ENCODE measurements around the gene CDO1. TPM values are rescaled to one million over a fixed set of nuclear protein-coding genes. Genes with fewer than 3 reads are reported as not detected.

The CDO1 gene
- polyA plus RNA-seq, 1 donor (not counting 4 experiments of a cell fraction or from before 2014, with no cell fraction given) = not detected

- Histone ChIP-seq H3K4me2 (ENCODE audit: control insufficient read depth, extremely low read depth, insufficient read depth, low read depth, low read length) (no peak overlapping the region), H3K9me3 (ENCODE audit: control insufficient read depth, low read depth, low read length) (no peaks in the 10 kb centered on the region), H3K4me3 (ENCODE audit: control insufficient read depth in 2 of 3, extremely low read depth in 1 of 3, insufficient read depth in 2 of 3, low read depth in 1 of 3, low read length in 3 of 3) (no peak overlapping the region), H3K27me3 (ENCODE audit: control insufficient read depth, extremely low read depth, insufficient read depth, low read length) (no peaks in the 10 kb centered on the region), H2AFZ (ENCODE audit: control insufficient read depth, low read length) (no peak overlapping the region), H3K9ac (ENCODE audit: control insufficient read depth, extremely low read depth, insufficient read depth, low read length) (no peak overlapping the region), H3K79me2 (ENCODE audit: control insufficient read depth, insufficient read depth, low read length) (no peaks in the 10 kb centered on the region), H3K27ac (ENCODE audit: control insufficient read depth, insufficient read depth, low read length) (no peak overlapping the region), H3K4me1 (ENCODE audit: control insufficient read depth, extremely low read depth, insufficient read depth, low read length) (no peaks in the 10 kb centered on the region), H3K9me1 (ENCODE audit: control insufficient read depth, extremely low read depth, insufficient read depth, low read length) (no peaks in the 10 kb centered on the region), H4K20me1 (ENCODE audit: control insufficient read depth, extremely low read depth, insufficient read depth, low read length) (no peaks in the 10 kb centered on the region), H3K36me3 (ENCODE audit: control insufficient read depth in 2 of 2, extremely low read depth in 1 of 2, insufficient read depth in 2 of 2, low read length in 2 of 2) (no peaks in the 10 kb centered on the region)
- FAIRE-seq (no peak), DNase-seq (ENCODE audit: low read depth, low spot score) (no peak)
- TF ChIP-seq CTCF (optimal IDR thresholded peaks at IDR 0.05 in 1 of 3, IDR thresholded peaks at IDR 0.05 in 1 of 3, conservative IDR thresholded peaks at IDR 0.05 in 1 of 3; ENCODE audit: extremely low read depth in 1 of 3, insufficient read depth in 2 of 3, low read length in 3 of 3) = no peak
- TF ChIP-seq EZH2 (IDR thresholded peaks at IDR 0.05; ENCODE audit: low read length) = no peak
- dilution Hi-C loops (cut with MboI; ENCODE audit: extremely low pct_ligation_motif_present, low sequenced_read_pairs) = no loop called here
These were observed 9.3 kb downstream of the CDO1 start for GRCh38 chr5:115806986-115807653.

- no peaks in the 10 kb centered on the region for H3K79me2 ChIP-seq (ENCODE audit: control insufficient read depth, insufficient read depth, low read length)
- FAIRE-seq (no peak), DNase-seq (ENCODE audit: low read depth, low spot score) (no peak)
- H3K4me1 ChIP-seq (ENCODE audit: control insufficient read depth, extremely low read depth, insufficient read depth, low read length) = no peaks in the 10 kb centered on the region
- dilution Hi-C loops (cut with MboI; ENCODE audit: extremely low pct_ligation_motif_present, low sequenced_read_pairs) = no loop called here
- no peaks in the 10 kb centered on the region for H3K9me3 ChIP-seq (ENCODE audit: control insufficient read depth, low read depth, low read length)
- H3K27me3 ChIP-seq (ENCODE audit: control insufficient read depth, extremely low read depth, insufficient read depth, low read length) = no peaks in the 10 kb centered on the region
- TF ChIP-seq EZH2 (IDR thresholded peaks at IDR 0.05; ENCODE audit: low read length) (no peak), CTCF (optimal IDR thresholded peaks at IDR 0.05 in 1 of 3, IDR thresholded peaks at IDR 0.05 in 1 of 3, conservative IDR thresholded peaks at IDR 0.05 in 1 of 3; ENCODE audit: extremely low read depth in 1 of 3, insufficient read depth in 2 of 3, low read length in 3 of 3) (no peak)
- no peak overlapping the region for H3K4me2 ChIP-seq (ENCODE audit: control insufficient read depth, extremely low read depth, insufficient read depth, low read depth, low read length)
- no peaks in the 10 kb centered on the region for H3K36me3 ChIP-seq (ENCODE audit: control insufficient read depth in 2 of 2, extremely low read depth in 1 of 2, insufficient read depth in 2 of 2, low read length in 2 of 2)
- H2AFZ ChIP-seq (ENCODE audit: control insufficient read depth, low read length) = no peak overlapping the region
- no peak overlapping the region for H3K4me3 ChIP-seq (ENCODE audit: control insufficient read depth in 2 of 3, extremely low read depth in 1 of 3, insufficient read depth in 2 of 3, low read depth in 1 of 3, low read length in 3 of 3)
- no peak overlapping the region for H3K9ac ChIP-seq (ENCODE audit: control insufficient read depth, extremely low read depth, insufficient read depth, low read length)
- H3K27ac ChIP-seq (ENCODE audit: control insufficient read depth, insufficient read depth, low read length) = no peak overlapping the region
- H4K20me1 ChIP-seq (ENCODE audit: control insufficient read depth, extremely low read depth, insufficient read depth, low read length) = no peaks in the 10 kb centered on the region
- no peaks in the 10 kb centered on the region for H3K9me1 ChIP-seq (ENCODE audit: control insufficient read depth, extremely low read depth, insufficient read depth, low read length)
These were observed 14.5 kb downstream of the CDO1 start for GRCh38 chr5:115801984-115802383.
